GM18499 (cell line): Measurements from ENCODE around the gene TMEM231.
"Not testable (repeated sequence)": the region's sequence is repeated elsewhere in the genome, so short reads cannot be mapped to it uniquely, and the experiment has no call there.

ENCODE experiments used
- ATAC-seq: cut with Tn5 transposase; IDR thresholded peaks from one replicate; pipeline ENCODE4 v1.9.1; 2021; ENCODE audit warnings: moderate number of reproducible peaks; ENCODE audit not compliant: insufficient read depth, unreplicated experiment

Gene TMEM231

GRCh38 chr16:75535211-75535843 lies 20.7 kb downstream of the TMEM231 start:
- ATAC-seq: no peak

- ATAC-seq: no peak
Observed at GRCh38 chr16:75534560-75535205, 21.4 kb downstream of the TMEM231 start.

- ATAC-seq: no peak
Observed at GRCh38 chr16:75532791-75533190, 23.3 kb downstream of the TMEM231 start.

GRCh38 chr16:75532142-75532765 lies 23.8 kb downstream of the TMEM231 start:
- ATAC-seq: no peak

GRCh38 chr16:75529959-75530358 lies 26.1 kb downstream of the TMEM231 start:
- no peak for ATAC-seq

GRCh38 chr16:75529056-75529905 lies 26.8 kb downstream of the TMEM231 start:
- ATAC-seq: no peak

- no peak for ATAC-seq
Observed at GRCh38 chr16:75527825-75528299, 28.2 kb downstream of the TMEM231 start.

- no peak for ATAC-seq
Observed at GRCh38 chr16:75526032-75526790, 29.8 kb downstream of the TMEM231 start.

- no peak for ATAC-seq
Observed at GRCh38 chr16:75519175-75519574, 36.9 kb downstream of the TMEM231 start.

- not testable (repeated sequence) for ATAC-seq
Observed at GRCh38 chr16:75516189-75516966, 39.7 kb downstream of the TMEM231 start.

- ATAC-seq: no peak
Observed at GRCh38 chr16:75514296-75514695, 41.8 kb downstream of the TMEM231 start.

GRCh38 chr16:75506574-75506973 lies 49.5 kb downstream of the TMEM231 start:
- ATAC-seq: no peak

GRCh38 chr16:75506107-75506506 lies 49.9 kb downstream of the TMEM231 start:
- no peak for ATAC-seq

- no peak for ATAC-seq
Observed at GRCh38 chr16:75503801-75504200, 52.3 kb downstream of the TMEM231 start.

- ATAC-seq: no peak
Observed at GRCh38 chr16:75502916-75503605, 53.0 kb downstream of the TMEM231 start.

GRCh38 chr16:75501820-75502219 lies 54.2 kb downstream of the TMEM231 start:
- not testable (repeated sequence) for ATAC-seq

GRCh38 chr16:75501359-75501758 lies 54.7 kb downstream of the TMEM231 start:
- no peak for ATAC-seq

GRCh38 chr16:75498605-75499322 lies 57.3 kb downstream of the TMEM231 start:
- ATAC-seq: not testable (repeated sequence)
